Smooth muscle cell of the umbilical artery (primary cell): ENCODE data around the gene MMP23B. TPM values are rescaled to one million over a fixed set of nuclear protein-coding genes. Genes with fewer than 3 reads are reported as not detected.

Experiments used
- total RNA-seq: library from RNA; depleted of rRNA; stranded (reverse); fragments of >200 nt; gene quantifications from 2 replicates; pipeline ENCODE4 v1.2.3, GENCODE V29; 2014

MMP23B gene
- total RNA-seq, result 17.6 and 23.2 TPM in 2 replicates

GRCh38 chr1:1631782-1632420 is at the start of gene MMP23B:
Gene MMP23B (plus strand): TSS chr1:1632173. CDS start chr1:1632219, 46 bp downstream.

GRCh38 chr1:1599935-1600860 is 31.8 kb upstream of the MMP23B start, which contains the start of gene FNDC10:
Gene FNDC10 (minus strand): TSS chr1:1600135. CDS start chr1:1600015, 120 bp downstream.

GRCh38 chr1:1615256-1616044 is 16.5 kb upstream of the MMP23B start, which contains the start of gene MIB2:
Gene MIB2 (plus strand): TSS chr1:1615500. CDS start chr1:1623453, 7,953 bp downstream.

GRCh38 chr1:1658583-1659549 is 26.9 kb downstream of the MMP23B start, which contains the start of gene CDK11B:
Gene CDK11B (minus strand): TSS chr1:1659004. CDS start chr1:1657485, 1,519 bp downstream.

Other genes starting within 250 kb of the MMP23B start
- 189 and 195 TPM in 2 replicates for gene CCNL2, start 232.8 kb upstream of the MMP23B start, total RNA-seq
- 53.1 and 68.6 TPM in 2 replicates for gene MRPL20, start 224.9 kb upstream of the MMP23B start, total RNA-seq
- gene ANKRD65, start 210.9 kb upstream of the MMP23B start, total RNA-seq, result 0.18 and 0.30 TPM in 2 replicates
- 10.4 and 13.1 TPM in 2 replicates for gene VWA1, start 196.5 kb upstream of the MMP23B start, total RNA-seq
- 0.09 TPM in 1 of 2 replicates, not detected in the other for gene ATAD3C, start 182.5 kb upstream of the MMP23B start, total RNA-seq
- 13.7 and 26.3 TPM in 2 replicates for gene ATAD3B, start 160.4 kb upstream of the MMP23B start, total RNA-seq
- 24.1 and 49.1 TPM in 2 replicates for gene ATAD3A, start 120.0 kb upstream of the MMP23B start, total RNA-seq
- 2.4 and 2.9 TPM in 2 replicates for gene TMEM240, start 91.5 kb upstream of the MMP23B start, total RNA-seq
- gene SSU72, start 57.3 kb upstream of the MMP23B start, total RNA-seq, result 66.5 and 81.4 TPM in 2 replicates
- 2.1 and 2.6 TPM in 2 replicates for gene FNDC10, start 32.0 kb upstream of the MMP23B start, total RNA-seq
- gene MIB2, start 16.7 kb upstream of the MMP23B start, total RNA-seq, result 100 and 129 TPM in 2 replicates
- gene CDK11B, start 26.8 kb downstream of the MMP23B start, total RNA-seq, result 5.0 and 9.6 TPM in 2 replicates
- 36.2 and 42.6 TPM in 2 replicates for gene SLC35E2B, start 60.6 kb downstream of the MMP23B start, total RNA-seq
- 8.6 and 23.8 TPM in 2 replicates for gene CDK11A, start 92.2 kb downstream of the MMP23B start, total RNA-seq
- 27.3 and 40.7 TPM in 2 replicates for gene NADK, start 146.3 kb downstream of the MMP23B start, total RNA-seq